ENCODE measurements around the gene RTEL1.

- TF ChIP-seq CTCF (IDR thresholded peaks at IDR 0.05) (no peak), GABPA (IDR thresholded peaks at IDR 0.05; ENCODE audit: low read depth) (no peak), JUND (IDR thresholded peaks at IDR 0.05) (no peak)
These were observed 80.0 kb downstream of the RTEL1 start for GRCh38 chr20:63737945-63738686.

All from SK-N-SH (cell line).